Esophagus (tissue), 2 donors: ENCODE measurements around the gene UGGT2. TPM values are rescaled to one million over a fixed set of nuclear protein-coding genes. Genes with fewer than 3 reads are reported as not detected.
"Not testable (repeated sequence)": the region's sequence is repeated elsewhere in the genome, so short reads cannot be mapped to it uniquely, and the experiment has no call there.

Experiments used
- H3K27ac ChIP-seq, 2 donors: one replicate each; pipeline ENCODE4 v1.5.1; 2013; ENCODE audit warnings: low read depth in 2 of 2, mild to moderate bottlenecking in 2 of 2, inconsistent platforms in 1 of 2, low read length in 1 of 2, moderate library complexity in 1 of 2
- H3K27me3 ChIP-seq, 2 donors: one replicate each; pipeline ENCODE4 v1.6.1; 2013; ENCODE audit warnings: low read length in 2 of 2, control low read depth in 1 of 2, mild to moderate bottlenecking in 1 of 2; ENCODE audit not compliant: insufficient read depth in 2 of 2, control insufficient read depth in 1 of 2
- H3K36me3 ChIP-seq, 2 donors: one replicate each; pipeline ENCODE4 v1.6.1; 2013; ENCODE audit warnings: low read length in 1 of 2; ENCODE audit not compliant: control insufficient read depth in 2 of 2, insufficient read depth in 2 of 2
- H3K4me1 ChIP-seq, 2 donors: one replicate each; pipeline ENCODE4 v1.6.1; 2013; ENCODE audit warnings: low read length in 1 of 2; ENCODE audit not compliant: control insufficient read depth in 2 of 2, insufficient read depth in 2 of 2
- H3K4me3 ChIP-seq, 2 donors: one replicate each; pipeline ENCODE4 v1.5.1; 2013; ENCODE audit warnings: low read length in 2 of 2, mild to moderate bottlenecking in 2 of 2, low read depth in 1 of 2, moderate library complexity in 1 of 2
- H3K9me3 ChIP-seq, 2 donors: one replicate each; pipeline ENCODE4 v1.6.1; 2013; ENCODE audit warnings: mild to moderate bottlenecking in 2 of 2, low read depth in 1 of 2, low read length in 1 of 2, moderate library complexity in 1 of 2; ENCODE audit not compliant: control insufficient read depth in 2 of 2, insufficient read depth in 1 of 2
- WGBS, 2 donors: extraction: QIAGEN DNeasy Blood & Tissue Kit; methylation state at CpG; one replicate each; pipeline ENCODE4 v1.1.7; 2013; 5-methylcytosine and 5-hydroxymethylcytosine counted together
- polyA plus RNA-seq, 2 donors: library from polyadenylated mRNA; stranded (reverse); fragments of 200-250 nt; gene quantifications; one replicate each; pipeline ENCODE4 v1.2.3, GENCODE V29; 2013
- donor health status: healthy with polysubstance abuse.
- donor health status: Bipolar disorder and iron deficiency.

UGGT2 gene
- polyA plus RNA-seq, 2 donors = 3.2 to 3.5 TPM

GRCh38 chr13:95784161-95784899, 268.9 kb downstream of the UGGT2 start:
- Histone ChIP-seq H3K4me1 (no peaks in the 10 kb centered on the region), H3K9me3 (no peaks in the 10 kb centered on the region), H3K4me3 (no peak overlapping the region), H3K27ac (no peak overlapping the region), H3K27me3 (no peaks in the 10 kb centered on the region), H3K36me3 (peaks cover 0 to 4% of the 10 kb centered on the region in 2 donors)
- WGBS, 2 donors = 64 to 69% methylated on average over 6 of the region's 6 CpGs

GRCh38 chr13:95783747-95784146, 269.5 kb downstream of the UGGT2 start:
- Histone ChIP-seq H3K4me3 (no peak overlapping the region), H3K27me3 (no peaks in the 10 kb centered on the region), H3K27ac (no peak overlapping the region), H3K4me1 (no peaks in the 10 kb centered on the region), H3K9me3 (no peaks in the 10 kb centered on the region), H3K36me3 (peaks cover 0 to 4% of the 10 kb centered on the region in 2 donors)
- 83 to 90% methylated on average over 5 of the region's 5 CpGs for WGBS, 2 donors

GRCh38 chr13:95781940-95782339, 271.3 kb downstream of the UGGT2 start:
- H3K9me3 ChIP-seq, H3K27ac ChIP-seq, H3K36me3 ChIP-seq, H3K27me3 ChIP-seq, H3K4me1 ChIP-seq, H3K4me3 ChIP-seq: not testable (repeated sequence)
- 84 to 95% methylated on average over 1 of the region's 1 CpG for WGBS, 2 donors

GRCh38 chr13:95781016-95781415, 272.2 kb downstream of the UGGT2 start:
- WGBS, 2 donors = 93 to 95% methylated on average over 6 of the region's 6 CpGs
- no peak overlapping the region for H3K4me3 ChIP-seq

DNA sequence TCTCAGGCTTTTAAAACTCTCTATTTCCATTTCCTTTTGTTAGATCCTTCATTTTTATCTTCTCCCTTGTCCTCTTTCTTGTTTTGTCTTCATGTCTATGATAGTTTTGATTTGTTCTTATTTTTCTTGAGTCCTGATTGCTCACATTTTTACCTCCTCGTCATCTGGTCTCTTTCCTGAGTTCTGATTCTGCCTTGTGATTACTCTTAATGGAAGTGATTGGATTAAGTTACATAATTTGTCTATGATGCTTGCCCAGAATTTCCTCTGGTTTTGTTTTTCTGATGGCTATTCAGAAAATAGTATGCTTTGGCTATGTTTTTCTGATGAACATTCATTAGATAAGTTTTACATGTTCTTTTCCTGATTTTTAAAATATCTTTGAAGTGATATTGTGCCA, 273.7 kb downstream of the UGGT2 start:
- Histone ChIP-seq H3K27me3 (no peaks in the 10 kb centered on the region), H3K4me3 (no peak overlapping the region), H3K36me3 (no peaks in the 10 kb centered on the region), H3K27ac (no peak overlapping the region), H3K4me1 (no peaks in the 10 kb centered on the region), H3K9me3 (no peaks in the 10 kb centered on the region)
- 71 to 91% methylated on average over 1 of the region's 1 CpG for WGBS, 2 donors

More at GRCh38 chr13:95781016-95781415, 272.2 kb downstream of the UGGT2 start:
- Histone ChIP-seq H3K9me3 (no peaks in the 10 kb centered on the region), H3K27me3 (no peaks in the 10 kb centered on the region), H3K36me3 (no peaks in the 10 kb centered on the region), H3K4me1 (no peaks in the 10 kb centered on the region), H3K27ac (no peak overlapping the region)

- H3K36me3 ChIP-seq = peaks cover 0 to 5% of the 10 kb centered on the region in 2 donors
- no peaks in the 10 kb centered on the region for H3K4me1 ChIP-seq
- H3K27ac ChIP-seq = no peak overlapping the region
- no peak overlapping the region for H3K4me3 ChIP-seq
- WGBS, 2 donors = 88 to 89% methylated on average over 4 of the region's 4 CpGs
- no peaks in the 10 kb centered on the region for H3K27me3 ChIP-seq
- H3K9me3 ChIP-seq = no peaks in the 10 kb centered on the region
These were observed 281.3 kb downstream of the UGGT2 start for GRCh38 chr13:95771905-95772304.

- Histone ChIP-seq H3K36me3 (peaks cover 0 to 3% of the 10 kb centered on the region in 2 donors), H3K9me3 (no peaks in the 10 kb centered on the region), H3K27ac (no peak overlapping the region), H3K4me1 (no peaks in the 10 kb centered on the region), H3K27me3 (no peaks in the 10 kb centered on the region), H3K4me3 (no peak overlapping the region)
- 87 to 91% methylated on average over 4 of the region's 4 CpGs for WGBS, 2 donors
These were observed 289.6 kb downstream of the UGGT2 start for GRCh38 chr13:95763601-95764000.

DNA sequence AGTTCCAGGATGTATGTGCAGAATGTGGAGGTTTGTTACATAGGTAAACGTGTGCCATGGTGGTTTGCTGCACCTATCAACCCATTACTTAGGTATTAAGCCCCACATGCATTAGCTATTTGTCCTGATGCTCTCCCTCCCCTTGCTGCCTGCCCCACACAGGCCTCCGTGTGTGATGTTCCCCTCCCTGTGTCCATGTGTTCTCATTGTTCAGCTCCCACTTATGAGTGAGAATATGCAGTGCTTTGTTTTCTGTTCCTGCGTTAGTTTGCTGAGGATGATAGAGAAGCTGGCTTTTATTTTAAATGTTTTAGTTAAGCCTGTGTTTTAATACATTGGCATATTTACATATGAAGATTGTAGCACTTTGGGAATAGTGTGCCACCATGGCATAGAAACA, 290.6 kb downstream of the UGGT2 start:
- WGBS, 2 donors = 80 to 88% methylated on average over 3 of the region's 3 CpGs
- not testable (repeated sequence) for H3K27me3 ChIP-seq, H3K9me3 ChIP-seq, H3K4me1 ChIP-seq, H3K36me3 ChIP-seq, H3K27ac ChIP-seq, H3K4me3 ChIP-seq

DNA sequence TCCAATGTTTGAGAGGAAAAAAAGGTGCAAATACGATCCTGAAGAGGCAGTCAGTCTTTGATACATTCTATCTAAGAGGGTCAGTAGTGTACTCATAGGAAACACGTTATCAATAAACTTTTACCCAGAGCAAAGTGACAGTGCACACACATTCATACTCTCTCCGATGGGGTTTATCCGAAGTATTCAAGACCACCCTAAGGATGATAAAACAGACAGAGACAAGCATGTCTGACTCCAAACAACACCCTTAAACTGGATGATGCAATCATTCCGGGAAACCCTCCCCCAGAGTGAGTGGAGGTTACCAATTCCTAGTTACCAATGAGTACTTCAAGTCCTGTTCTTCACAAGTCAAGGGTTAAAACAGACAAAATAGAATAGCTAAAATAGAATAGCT, 297.1 kb downstream of the UGGT2 start:
- 93 to 94% methylated on average over 5 of the region's 5 CpGs for WGBS, 2 donors

DNA sequence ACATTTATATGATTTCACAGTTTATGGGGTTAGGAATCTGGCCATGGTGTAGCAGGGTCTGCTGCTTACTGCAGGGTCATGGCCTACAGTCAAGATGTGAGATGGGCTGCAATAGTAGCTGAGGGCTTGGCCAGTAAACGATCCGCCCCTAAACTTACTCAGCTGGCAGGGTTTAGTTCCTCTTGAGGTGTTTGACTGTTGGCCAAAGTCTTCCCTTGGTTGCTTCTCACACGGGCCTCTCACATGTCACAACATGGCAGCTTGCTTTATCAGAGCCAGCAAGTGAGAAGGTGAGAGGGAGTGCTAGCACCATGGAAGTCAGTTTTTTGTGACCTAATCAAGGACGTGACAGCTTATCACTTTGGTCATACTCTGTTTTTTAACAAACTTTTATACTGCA, 299.1 kb downstream of the UGGT2 start:
- Histone ChIP-seq H3K4me3 (no peak overlapping the region), H3K36me3 (no peaks in the 10 kb centered on the region), H3K27me3 (no peaks in the 10 kb centered on the region), H3K4me1 (no peaks in the 10 kb centered on the region), H3K9me3 (no peaks in the 10 kb centered on the region), H3K27ac (no peak overlapping the region)
- WGBS, 2 donors = 52 to 76% methylated on average over 4 of the region's 4 CpGs

More for the DNA sequence above, 297.1 kb downstream of the UGGT2 start:
- no peak overlapping the region for H3K4me3 ChIP-seq
- no peaks in the 10 kb centered on the region for H3K27me3 ChIP-seq
- no peaks in the 10 kb centered on the region for H3K9me3 ChIP-seq
- H3K36me3 ChIP-seq = no peaks in the 10 kb centered on the region
- no peak overlapping the region for H3K27ac ChIP-seq
- H3K4me1 ChIP-seq = no peaks in the 10 kb centered on the region
